Esophagus muscularis mucosa (tissue), 4 donors: ENCODE data around the gene CDC42SE2.

ENCODE experiments used
- EP300 ChIP-seq: sonication (generic); formaldehyde crosslinking; IDR thresholded peaks from one replicate; pipeline ENCODE4 v1.6.1; 2017; ENCODE audit warnings: antibody characterized with exemption
- POLR2A ChIP-seq: fragments of 450-650 bp; IDR thresholded peaks from one replicate; pipeline ENCODE4 v1.6.1; 2017; ENCODE audit warnings: antibody characterized with exemption, moderate library complexity, mild to moderate bottlenecking, low read depth
- POLR2AphosphoS5 ChIP-seq, 2 donors: sonication (generic); formaldehyde crosslinking; IDR thresholded peaks; one replicate each; pipeline ENCODE4 v1.6.1; 2017; ENCODE audit warnings: antibody characterized with exemption in 2 of 2
- TF ChIP-seq, protein P1 (sequence below), 3 experiments: fragments of 200-600 bp in 2 of 3; fragments of 450-650 bp in 1 of 3; sonication (generic) in 2 of 3; IDR thresholded peaks; one replicate each; pipeline ENCODE4 v1.5.1; 2017 to 2019; ENCODE audit warnings: antibody characterized with exemption in 3 of 3, mild to moderate bottlenecking in 2 of 3, moderate library complexity in 1 of 3

GRCh38 chr5:131406076-131406475 lies 142.2 kb downstream of the CDC42SE2 start:
- TF ChIP-seq, protein P1, sequence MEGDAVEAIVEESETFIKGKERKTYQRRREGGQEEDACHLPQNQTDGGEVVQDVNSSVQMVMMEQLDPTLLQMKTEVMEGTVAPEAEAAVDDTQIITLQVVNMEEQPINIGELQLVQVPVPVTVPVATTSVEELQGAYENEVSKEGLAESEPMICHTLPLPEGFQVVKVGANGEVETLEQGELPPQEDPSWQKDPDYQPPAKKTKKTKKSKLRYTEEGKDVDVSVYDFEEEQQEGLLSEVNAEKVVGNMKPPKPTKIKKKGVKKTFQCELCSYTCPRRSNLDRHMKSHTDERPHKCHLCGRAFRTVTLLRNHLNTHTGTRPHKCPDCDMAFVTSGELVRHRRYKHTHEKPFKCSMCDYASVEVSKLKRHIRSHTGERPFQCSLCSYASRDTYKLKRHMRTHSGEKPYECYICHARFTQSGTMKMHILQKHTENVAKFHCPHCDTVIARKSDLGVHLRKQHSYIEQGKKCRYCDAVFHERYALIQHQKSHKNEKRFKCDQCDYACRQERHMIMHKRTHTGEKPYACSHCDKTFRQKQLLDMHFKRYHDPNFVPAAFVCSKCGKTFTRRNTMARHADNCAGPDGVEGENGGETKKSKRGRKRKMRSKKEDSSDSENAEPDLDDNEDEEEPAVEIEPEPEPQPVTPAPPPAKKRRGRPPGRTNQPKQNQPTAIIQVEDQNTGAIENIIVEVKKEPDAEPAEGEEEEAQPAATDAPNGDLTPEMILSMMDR (IDR thresholded peaks at IDR 0.05) = no peak
- TF ChIP-seq POLR2A = no peak
- TF ChIP-seq POLR2AphosphoS5 (IDR thresholded peaks at IDR 0.05) = no peak
- TF ChIP-seq EP300 = no peak
